Activated T-helper 1 cell treated with anti-CD3 and anti-CD28 coated beads, Interleukin-12 subunit alpha, Interleukin-12 subunit beta, Interleukin-2, Interleukin-4 antibody, amounts not matched to agents 30 ng/mL and 10 ng/mL and 1 ng/mL, durations not matched to agents 14 hours and 24 hours and 36 hours (primary cell): Measurements from ENCODE around the gene POLN. TPM values are rescaled to one million over a fixed set of nuclear protein-coding genes. Genes with fewer than 3 reads are reported as not detected.

Experiments
- DNase-seq: peaks from one replicate; pipeline ENCODE4 v3.0.0; 2021; ENCODE audit warnings: low spot score
- H3K27ac Mint-ChIP-seq: one replicate; pipeline ENCODE4 v1.8.0; 2021; ENCODE audit warnings: mild to moderate bottlenecking, mixed read lengths
- H3K27me3 Mint-ChIP-seq: one replicate; pipeline ENCODE4 v1.8.0; 2022; ENCODE audit warnings: mild to moderate bottlenecking, moderate library complexity, mixed read lengths; ENCODE audit not compliant: insufficient read depth
- H3K36me3 Mint-ChIP-seq: one replicate; pipeline ENCODE4 v1.8.0; 2021; ENCODE audit warnings: low read depth, mixed read lengths
- H3K4me1 Mint-ChIP-seq: one replicate; pipeline ENCODE4 v1.8.0; 2021; ENCODE audit warnings: low read depth, mixed read lengths
- H3K4me3 Mint-ChIP-seq: one replicate; pipeline ENCODE4 v1.8.0; 2021; ENCODE audit warnings: mild to moderate bottlenecking, moderate library complexity, mixed read lengths
- H3K9me3 Mint-ChIP-seq: one replicate; pipeline ENCODE4 v1.8.0; 2021; ENCODE audit warnings: mixed read lengths
- intact Hi-C: fragments of 100-400 bp; cut with micrococcal nuclease; formaldehyde crosslinking; loops from one replicate; pipeline ENCODE4 v1.15.1; 2024
- total RNA-seq: library from RNA; stranded (reverse); gene quantifications from 2 replicates; pipeline ENCODE4 v1.2.3, GENCODE V29; 2022

The POLN gene
- total RNA-seq, 1 donor from 2014 or later = 3.5 TPM

GRCh38 chr4:2104556-2105345 lies 137.2 kb downstream of the POLN start:
- no peak for DNase-seq
- no peak overlapping the region for H3K27ac Mint-ChIP-seq
- H3K4me3 Mint-ChIP-seq = no peak overlapping the region
- H3K9me3 Mint-ChIP-seq = peaks cover 31% of the 10 kb centered on the region
- H3K36me3 Mint-ChIP-seq = peaks cover 6% of the 10 kb centered on the region
- H3K4me1 Mint-ChIP-seq = peaks cover 12% of the 10 kb centered on the region
- intact Hi-C loops = no loop called here
- H3K27me3 Mint-ChIP-seq = peaks cover 16% of the 10 kb centered on the region

GRCh38 chr4:2103843-2104547 lies 137.9 kb downstream of the POLN start:
- H3K4me3 Mint-ChIP-seq = no peak overlapping the region
- no peak overlapping the region for H3K27ac Mint-ChIP-seq
- H3K27me3 Mint-ChIP-seq = peaks cover 12% of the 10 kb centered on the region
- no peak for DNase-seq
- intact Hi-C loops = no loop called here
- peaks cover 31% of the 10 kb centered on the region for H3K9me3 Mint-ChIP-seq
- H3K4me1 Mint-ChIP-seq = peaks cover 11% of the 10 kb centered on the region
- peaks cover 6% of the 10 kb centered on the region for H3K36me3 Mint-ChIP-seq

GRCh38 chr4:2103127-2103842 lies 138.6 kb downstream of the POLN start:
- Mint-ChIP-seq H3K27me3 (peaks cover 8% of the 10 kb centered on the region), H3K4me3 (no peak overlapping the region), H3K9me3 (peaks cover 31% of the 10 kb centered on the region), H3K36me3 (peaks cover 6% of the 10 kb centered on the region), H3K4me1 (peaks cover 5% of the 10 kb centered on the region), H3K27ac (no peak overlapping the region)
- no peak for DNase-seq
- intact Hi-C loops = no loop called here

DNA sequence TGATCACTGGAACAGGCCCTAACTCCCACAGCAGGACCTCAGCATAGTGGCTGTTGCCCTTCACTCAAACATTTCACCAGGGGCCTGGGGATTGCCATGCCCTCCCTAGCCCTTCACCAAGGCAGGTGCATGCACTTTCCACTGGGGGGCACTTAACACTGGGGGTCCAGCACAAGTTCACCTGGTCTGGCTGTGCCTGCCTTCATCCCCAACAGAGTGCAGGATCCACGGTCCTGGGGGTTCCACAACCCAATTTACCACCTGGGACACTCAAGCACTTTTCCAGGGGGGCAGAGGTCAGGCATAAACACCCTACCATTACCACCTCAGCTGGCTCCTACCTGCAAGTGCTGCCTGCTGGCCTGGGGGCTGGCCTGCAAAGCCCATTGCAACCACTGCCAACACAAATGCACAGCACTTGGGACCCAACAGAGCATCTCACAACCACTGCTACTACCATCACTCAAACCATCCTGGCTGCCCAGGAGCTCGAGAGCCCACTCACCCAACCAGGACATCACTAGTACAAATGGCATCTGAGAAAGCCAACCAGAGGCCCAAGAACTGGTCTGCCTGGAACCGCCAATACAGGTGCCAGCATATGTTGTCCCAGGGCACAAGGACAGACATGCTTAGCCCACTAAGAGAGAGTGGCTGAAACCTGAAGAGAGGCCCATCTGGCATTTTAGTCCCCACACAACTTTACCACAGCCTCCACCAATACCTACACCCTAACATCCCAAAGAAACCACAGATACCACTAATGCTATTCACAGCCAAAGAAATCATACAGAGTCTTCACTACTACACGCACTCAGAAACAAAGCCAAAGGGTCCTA lies 139.7 kb downstream of the POLN start:
- Mint-ChIP-seq H3K4me3 (no peak overlapping the region), H3K27me3 (peaks cover 8% of the 10 kb centered on the region), H3K9me3 (peaks cover 31% of the 10 kb centered on the region), H3K36me3 (peaks cover 6% of the 10 kb centered on the region), H3K4me1 (peaks cover 5% of the 10 kb centered on the region), H3K27ac (no peak overlapping the region)
- intact Hi-C loops = no loop called here
- DNase-seq = no peak

DNA sequence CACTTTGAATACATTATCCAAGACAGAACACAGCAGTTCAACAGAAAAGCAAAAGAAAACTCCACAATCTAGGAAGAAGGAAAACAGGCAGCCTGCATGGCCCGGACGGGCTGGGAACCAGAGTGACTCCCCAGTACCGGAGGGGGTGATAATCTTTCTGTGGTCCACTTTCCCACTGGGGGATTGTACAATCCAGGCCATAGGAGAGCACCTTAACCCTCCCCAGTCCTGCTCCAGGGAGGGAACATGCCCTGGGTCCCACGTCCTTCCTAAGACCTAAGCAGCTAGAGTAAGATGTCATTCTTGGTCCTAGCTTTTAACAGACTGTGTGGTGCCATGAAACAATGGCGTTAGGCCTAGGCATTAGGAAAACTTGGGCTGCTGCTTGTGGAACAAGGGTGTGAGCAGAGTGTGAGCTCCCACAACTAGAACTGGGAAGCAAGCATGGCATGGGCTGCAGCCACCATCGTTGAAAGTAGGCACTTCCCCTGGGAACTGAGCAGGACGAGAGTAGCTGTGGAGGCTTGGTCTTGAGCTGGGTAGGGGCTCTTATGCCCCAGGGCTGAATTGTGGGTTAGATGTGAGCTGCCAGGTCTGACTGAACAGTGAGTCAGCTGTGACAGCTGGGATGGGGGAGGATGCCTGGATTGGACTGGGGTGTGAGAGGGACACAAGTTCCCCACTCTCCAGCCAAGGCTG lies 140.4 kb downstream of the POLN start:
- Mint-ChIP-seq H3K27me3 (peaks cover 8% of the 10 kb centered on the region), H3K36me3 (peaks cover 6% of the 10 kb centered on the region), H3K4me1 (peaks cover 5% of the 10 kb centered on the region), H3K9me3 (peaks cover 37% of the 10 kb centered on the region), H3K27ac (no peak overlapping the region), H3K4me3 (no peak overlapping the region)
- intact Hi-C loops = no loop called here
- no peak for DNase-seq

DNA sequence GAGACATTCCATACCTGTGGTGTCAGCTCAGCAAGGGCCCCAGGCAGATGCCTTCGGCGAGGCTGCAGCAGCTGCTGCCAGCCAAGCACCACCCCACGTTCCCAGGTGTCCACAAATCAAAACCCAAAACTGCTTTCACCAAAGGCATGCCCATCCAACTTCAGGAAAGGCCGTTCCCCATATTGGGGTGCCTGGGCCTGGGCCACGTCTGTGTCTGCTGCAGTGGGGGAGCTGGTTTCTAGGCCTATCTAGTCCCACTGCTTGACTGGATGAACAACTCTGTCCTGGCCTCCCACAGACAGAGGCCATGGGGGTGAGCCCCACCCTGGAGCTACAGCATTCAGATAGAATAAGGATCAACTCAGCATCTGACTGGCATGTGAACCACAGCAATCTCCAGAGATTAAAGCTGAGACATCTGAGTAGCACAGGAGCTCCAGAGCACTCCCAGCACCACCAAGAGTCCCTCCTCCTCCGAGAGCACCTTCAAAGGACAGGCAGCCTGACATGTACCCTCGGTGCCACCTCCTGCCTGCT lies 145.8 kb downstream of the POLN start:
- no peak for DNase-seq
- peaks cover 16% of the 10 kb centered on the region for H3K9me3 Mint-ChIP-seq
- H3K27ac Mint-ChIP-seq = no peak overlapping the region
- H3K36me3 Mint-ChIP-seq = peaks cover under 1% of the 10 kb centered on the region
- no peaks in the 10 kb centered on the region for H3K4me1 Mint-ChIP-seq
- no peak overlapping the region for H3K4me3 Mint-ChIP-seq
- intact Hi-C loops = no loop called here
- peaks cover 7% of the 10 kb centered on the region for H3K27me3 Mint-ChIP-seq

- intact Hi-C loops = no loop called here
- H3K9me3 Mint-ChIP-seq = peaks cover 11% of the 10 kb centered on the region
- DNase-seq = no peak
- peaks cover 2% of the 10 kb centered on the region for H3K27me3 Mint-ChIP-seq
- no peak overlapping the region for H3K4me3 Mint-ChIP-seq
- no peaks in the 10 kb centered on the region for H3K36me3 Mint-ChIP-seq
- no peaks in the 10 kb centered on the region for H3K4me1 Mint-ChIP-seq
- H3K27ac Mint-ChIP-seq = no peak overlapping the region
Observed at GRCh38 chr4:2095236-2096072, 146.5 kb downstream of the POLN start.

GRCh38 chr4:2094545-2094944 lies 147.4 kb downstream of the POLN start:
- Mint-ChIP-seq H3K27ac (no peak overlapping the region), H3K4me1 (no peaks in the 10 kb centered on the region), H3K36me3 (no peaks in the 10 kb centered on the region), H3K9me3 (peaks cover 9% of the 10 kb centered on the region), H3K27me3 (peaks cover 9% of the 10 kb centered on the region), H3K4me3 (no peak overlapping the region)
- DNase-seq = no peak
- intact Hi-C loops = no loop called here

DNA sequence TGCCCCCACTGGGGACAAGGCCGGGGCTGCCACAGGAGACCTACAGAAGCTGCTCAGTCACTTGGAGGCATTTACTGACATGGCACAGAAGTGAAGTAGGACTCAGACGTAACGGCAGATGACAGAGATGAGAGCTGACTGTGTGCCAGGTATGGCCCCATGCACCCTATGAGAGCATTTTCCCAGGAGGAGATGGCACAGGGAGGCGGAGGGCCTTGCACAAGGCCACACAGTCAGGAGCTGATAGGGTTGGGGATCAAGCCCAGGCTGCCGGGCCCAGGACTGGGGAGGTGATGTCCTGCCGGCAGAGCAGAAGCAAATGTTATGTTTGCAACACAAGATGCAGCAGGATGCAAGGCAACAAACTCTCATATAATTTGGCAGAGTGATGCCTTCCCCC lies 148.7 kb downstream of the POLN start:
- Mint-ChIP-seq H3K27me3 (peaks cover 15% of the 10 kb centered on the region), H3K4me1 (no peaks in the 10 kb centered on the region), H3K9me3 (peaks cover 9% of the 10 kb centered on the region), H3K4me3 (no peak overlapping the region), H3K36me3 (no peaks in the 10 kb centered on the region), H3K27ac (no peak overlapping the region)
- intact Hi-C loops = no loop called here
- no peak for DNase-seq

GRCh38 chr4:2092669-2093053 lies 149.3 kb downstream of the POLN start:
- Mint-ChIP-seq H3K9me3 (peaks cover 9% of the 10 kb centered on the region), H3K36me3 (no peaks in the 10 kb centered on the region), H3K4me3 (no peak overlapping the region), H3K27ac (no peak overlapping the region), H3K27me3 (peaks cover 15% of the 10 kb centered on the region), H3K4me1 (no peaks in the 10 kb centered on the region)
- intact Hi-C loops = no loop called here
- no peak for DNase-seq

- no peak for DNase-seq
- Mint-ChIP-seq H3K4me3 (no peak overlapping the region), H3K4me1 (no peaks in the 10 kb centered on the region), H3K27ac (no peak overlapping the region), H3K36me3 (no peaks in the 10 kb centered on the region), H3K27me3 (peaks cover 20% of the 10 kb centered on the region), H3K9me3 (peaks cover 9% of the 10 kb centered on the region)
- intact Hi-C loops = no loop called here
Observed at GRCh38 chr4:2091990-2092668, 149.8 kb downstream of the POLN start.
